BLaER1 treated with 17β-estradiol and CSF1 and Interleukin-3, amounts not matched to agents 10 nM and 100 nM (cell line): ENCODE results near the gene ADGRD1.
"Not testable (repeated sequence)": the region's sequence is repeated elsewhere in the genome, so short reads cannot be mapped to it uniquely, and the experiment has no call there.

Source experiments
- H3K27ac ChIP-seq, 11 experiments: shearing (Covaris generic); formaldehyde crosslinking; 2 replicates each; pipeline ENCODE4 v1.8.1; 2022
- H3K27me3 ChIP-seq, 11 experiments: shearing (Covaris generic); formaldehyde crosslinking; 2 replicates each; pipeline ENCODE4 v1.8.1; 2022
- H3K36me3 ChIP-seq, 11 experiments: shearing (Covaris generic); formaldehyde crosslinking; 2 replicates each; pipeline ENCODE4 v1.8.1; 2022
- H3K4me1 ChIP-seq, 10 experiments: shearing (Covaris generic); formaldehyde crosslinking; 2 replicates each; pipeline ENCODE4 v1.8.1; 2022
- H3K4me2 ChIP-seq, 11 experiments: shearing (Covaris generic); formaldehyde crosslinking; 2 replicates each; pipeline ENCODE4 v1.8.1; 2022
- H3K4me3 ChIP-seq, 10 experiments: shearing (Covaris generic); formaldehyde crosslinking; 2 replicates each; pipeline ENCODE4 v1.8.1; 2022
- H3K9ac ChIP-seq, 11 experiments: shearing (Covaris generic); formaldehyde crosslinking; 2 replicates each; pipeline ENCODE4 v1.8.1; 2022
- H3K9me3 ChIP-seq, 11 experiments: shearing (Covaris generic); formaldehyde crosslinking; replicated peaks in 1 of 11; 2 replicates each; pipeline ENCODE4 v1.8.1; 2022
- H4K20me1 ChIP-seq, 11 experiments: shearing (Covaris generic); formaldehyde crosslinking; 2 replicates each; pipeline ENCODE4 v1.8.1; 2022
- Cebpa-rat ChIP-seq, 11 experiments: shearing (Covaris generic); IDR thresholded peaks; 2 replicates each; pipeline ENCODE4 v1.8.1; 2022

Gene ADGRD1

DNA sequence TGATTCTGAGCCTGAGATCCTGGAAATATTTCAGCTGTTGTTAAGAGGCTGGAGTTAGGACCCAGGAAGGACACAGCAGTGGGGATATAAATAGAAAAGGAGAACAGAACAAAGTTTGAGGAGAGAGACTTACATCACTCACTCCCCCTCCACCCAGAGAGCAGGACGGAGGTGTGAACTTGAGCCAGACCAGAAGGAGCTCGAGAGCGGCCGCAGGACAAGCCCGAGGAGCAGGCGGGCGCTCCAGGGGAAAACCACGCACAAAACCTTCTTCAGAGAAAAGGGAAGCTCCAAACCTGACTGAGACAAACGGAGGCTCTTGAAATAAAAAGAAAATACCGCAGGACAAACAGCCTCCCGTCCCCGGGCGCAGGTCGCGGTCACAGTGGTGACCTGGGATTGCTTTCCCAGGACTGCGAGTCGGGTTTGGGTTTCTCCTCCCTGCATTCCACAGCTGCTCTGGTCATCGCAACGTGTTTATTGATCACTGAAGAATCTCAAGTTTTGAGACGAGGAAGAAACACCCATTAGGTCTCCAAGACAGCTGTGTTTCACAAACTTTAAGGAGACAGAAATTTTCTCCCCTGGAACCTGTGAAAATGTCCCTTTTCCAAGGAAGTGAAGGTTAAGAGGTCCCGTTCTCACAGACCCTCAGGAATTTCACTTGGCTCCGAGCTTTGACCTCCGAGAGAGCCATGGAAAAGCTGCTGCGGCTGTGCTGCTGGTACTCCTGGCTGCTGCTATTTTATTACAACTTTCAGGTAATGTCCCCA lies at the start of gene ADGRD1:
Gene ADGRD1 (plus strand): TSS at position 137 of the 773 bp plus-strand sequence. CDS start 559 bp downstream, at position 696.
- H3K27me3 ChIP-seq, result peaks cover 0 to 18% (median 10%) of the 10 kb centered on the region in 11 experiments; a peak in 14 of 22 replicates
- peak within 1 kb of the TSS in 8 of 11 experiments; percentile 5 to 44 (median 34); a peak in 10 of 22 replicates for H3K9ac ChIP-seq
- peaks cover 20 to 44% (median 32%) of the 10 kb centered on the region in 10 experiments for H3K4me1 ChIP-seq
- TF ChIP-seq Cebpa-rat (IDR thresholded peaks at IDR 0.05), result no peak
- H4K20me1 ChIP-seq, result no peaks in the 10 kb centered on the region
- no peaks in the 10 kb centered on the region for H3K36me3 ChIP-seq
- peak within 1 kb of the TSS; percentile 73 to 89 (median 80) for H3K4me2 ChIP-seq
- peak within 1 kb of the TSS in 4 of 11 experiments; percentile 12 to 42 (median 26); a peak in 5 of 22 replicates for H3K27ac ChIP-seq
- H3K4me3 ChIP-seq, result peak within 1 kb of the TSS in 5 of 10 experiments; percentile 11 to 35 (median 16); a peak in 6 of 20 replicates
- no peaks in the 10 kb centered on the region for H3K9me3 ChIP-seq

DNA sequence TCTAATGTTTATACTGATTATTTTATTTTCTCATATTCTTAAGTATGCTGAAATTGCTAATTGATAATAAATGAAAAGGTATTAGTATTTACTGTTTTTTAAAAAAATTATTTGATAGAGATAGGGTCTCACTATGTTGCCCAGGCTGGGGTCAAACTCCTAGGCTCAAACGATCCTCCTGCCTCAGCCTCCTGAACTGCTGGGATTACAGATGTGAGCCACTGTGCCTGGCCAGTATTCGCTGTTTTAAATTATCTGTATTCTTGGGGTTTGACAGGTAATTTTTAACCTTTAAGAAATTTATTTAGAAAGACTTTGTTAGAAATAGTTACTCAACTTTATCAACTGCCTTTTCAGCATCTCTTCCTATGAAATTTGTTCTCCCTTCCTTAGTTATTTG lies 49.6 kb upstream of the ADGRD1 start:
- no peaks in the 10 kb centered on the region for H4K20me1 ChIP-seq
- no peak overlapping the region for H3K9ac ChIP-seq
- no peak overlapping the region for H3K27ac ChIP-seq
- H3K9me3 ChIP-seq, result peaks cover 0 to 7% (median 0%) of the 10 kb centered on the region in 11 experiments; a peak in 3 of 22 replicates
- H3K4me2 ChIP-seq, result no peak overlapping the region
- no peaks in the 10 kb centered on the region for H3K27me3 ChIP-seq
- no peaks in the 10 kb centered on the region for H3K36me3 ChIP-seq
- H3K4me1 ChIP-seq, result no peaks in the 10 kb centered on the region
- TF ChIP-seq Cebpa-rat (IDR thresholded peaks at IDR 0.05), result no peak
- no peak overlapping the region for H3K4me3 ChIP-seq

DNA sequence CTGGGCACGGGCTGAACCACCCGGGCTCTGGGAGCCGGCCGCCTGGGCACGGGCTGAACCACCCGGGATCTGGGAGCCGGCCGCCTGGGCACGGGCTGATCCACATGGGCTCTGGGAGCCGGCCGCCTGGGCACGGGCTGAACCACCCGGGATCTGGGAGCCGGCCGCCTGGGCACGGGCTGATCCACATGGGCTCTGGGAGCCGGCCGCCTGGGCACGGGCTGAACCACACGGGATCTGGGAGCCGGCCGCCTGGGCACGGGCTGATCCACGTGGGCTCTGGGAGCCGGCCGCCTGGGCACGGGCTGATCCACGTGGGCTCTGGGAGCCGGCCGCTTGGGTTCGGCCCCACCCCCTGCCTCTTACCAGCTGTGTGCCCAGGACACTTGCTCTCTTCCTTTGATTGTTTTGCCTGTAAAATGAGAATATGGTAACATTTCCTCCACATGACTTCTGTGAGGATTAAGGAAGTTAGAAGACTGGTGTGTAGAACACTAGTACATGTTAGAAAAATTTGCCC lies 48.7 kb upstream of the ADGRD1 start:
- H4K20me1 ChIP-seq, H3K27me3 ChIP-seq: not testable (repeated sequence)

DNA sequence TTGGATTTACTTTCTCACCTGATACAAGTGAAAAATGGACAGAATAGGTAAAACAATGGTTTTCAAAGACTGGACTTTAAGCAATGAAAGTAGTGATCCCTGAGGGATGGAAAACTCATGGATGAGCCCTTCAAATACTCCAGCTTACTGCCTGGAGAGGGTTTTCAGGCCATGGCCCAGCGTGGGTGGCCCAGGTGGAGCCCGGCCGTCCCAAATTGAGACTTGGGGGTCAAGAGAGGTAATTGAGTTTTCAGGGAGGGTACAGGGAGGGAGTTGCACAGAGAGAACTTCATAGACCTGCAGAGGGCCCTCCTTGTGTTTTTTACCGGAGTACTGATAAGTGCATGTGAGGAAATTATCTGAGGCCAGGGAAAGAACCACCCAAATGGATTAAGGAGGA lies 44.6 kb upstream of the ADGRD1 start:
- H3K4me2 ChIP-seq, result no peak overlapping the region
- no peaks in the 10 kb centered on the region for H3K36me3 ChIP-seq
- H3K9me3 ChIP-seq, result peaks cover 16 to 30% (median 21%) of the 10 kb centered on the region in 11 experiments
- no peak overlapping the region for H3K4me3 ChIP-seq
- no peak overlapping the region for H3K9ac ChIP-seq
- no peaks in the 10 kb centered on the region for H3K4me1 ChIP-seq
- no peak for TF ChIP-seq Cebpa-rat (IDR thresholded peaks at IDR 0.05)
- H3K27ac ChIP-seq, result no peak overlapping the region
- H4K20me1 ChIP-seq, result no peaks in the 10 kb centered on the region
- no peaks in the 10 kb centered on the region for H3K27me3 ChIP-seq

More for the DNA sequence above, 48.7 kb upstream of the ADGRD1 start:
- H3K4me1 ChIP-seq, H3K9ac ChIP-seq, H3K36me3 ChIP-seq, H3K4me3 ChIP-seq, H3K27ac ChIP-seq, H3K4me2 ChIP-seq: not testable (repeated sequence)
- peaks cover 0 to 11% (median 0%) of the 10 kb centered on the region in 11 experiments; a peak in 4 of 22 replicates for H3K9me3 ChIP-seq

DNA sequence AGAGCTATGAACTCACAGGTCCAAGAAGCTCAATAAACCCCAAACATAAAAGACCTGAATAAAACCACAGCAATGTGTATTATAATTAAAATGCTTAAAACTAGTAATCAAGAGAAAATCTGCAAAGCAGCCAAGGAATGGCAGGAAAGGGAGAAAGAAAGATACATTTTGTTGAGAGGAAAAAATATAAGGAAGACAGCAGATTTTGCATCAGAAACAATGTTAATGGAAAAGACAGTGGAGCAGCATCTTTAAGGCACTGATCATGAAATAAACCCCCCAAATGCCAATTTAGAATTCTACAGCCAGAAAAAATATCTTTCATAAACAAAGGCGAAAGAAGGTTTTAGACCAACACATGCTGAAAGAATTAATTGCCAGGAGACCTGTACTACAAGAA lies 42.5 kb upstream of the ADGRD1 start:
- Histone ChIP-seq H3K4me2 (no peak overlapping the region), H3K4me1 (peaks cover 0 to 7% (median 6%) of the 10 kb centered on the region in 10 experiments; a peak in 12 of 20 replicates), H3K36me3 (no peaks in the 10 kb centered on the region), H3K27me3 (no peaks in the 10 kb centered on the region; a peak in 1 of 22 replicates), H3K9me3 (peaks cover 16 to 30% (median 21%) of the 10 kb centered on the region in 11 experiments), H3K9ac (no peak overlapping the region), H3K4me3 (no peak overlapping the region), H4K20me1 (no peaks in the 10 kb centered on the region; a peak in 1 of 22 replicates), H3K27ac (no peak overlapping the region)
- no peak for TF ChIP-seq Cebpa-rat (IDR thresholded peaks at IDR 0.05)

DNA sequence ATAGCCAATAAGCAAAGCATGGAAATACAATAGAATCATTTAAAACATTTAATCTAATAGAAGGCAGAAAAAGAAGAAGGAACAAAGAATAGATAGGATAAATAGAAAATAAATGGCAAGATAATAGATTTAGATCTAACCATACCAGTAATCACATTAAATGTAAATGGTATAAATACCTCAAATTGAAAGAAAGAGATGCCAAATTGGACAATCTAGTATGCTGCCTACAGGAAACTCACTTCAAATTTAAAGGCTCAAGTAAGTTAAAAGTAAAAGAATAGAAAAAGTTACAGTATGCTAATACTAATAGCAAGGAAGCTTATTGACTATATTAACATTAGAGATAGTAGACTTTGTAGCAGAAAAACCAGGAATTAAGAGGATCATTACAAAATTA lies 41.8 kb upstream of the ADGRD1 start:
- H3K9ac ChIP-seq, result no peak overlapping the region
- H3K4me1 ChIP-seq, result peaks cover 4 to 14% (median 13%) of the 10 kb centered on the region in 10 experiments; a peak in 19 of 20 replicates
- H3K9me3 ChIP-seq, result peaks cover 16 to 30% (median 21%) of the 10 kb centered on the region in 11 experiments
- peaks cover 0 to 5% (median 0%) of the 10 kb centered on the region in 11 experiments; a peak in 2 of 22 replicates for H3K27me3 ChIP-seq
- no peak overlapping the region for H3K27ac ChIP-seq
- no peaks in the 10 kb centered on the region; a peak in 1 of 22 replicates for H4K20me1 ChIP-seq
- TF ChIP-seq Cebpa-rat (IDR thresholded peaks at IDR 0.05), result no peak
- no peaks in the 10 kb centered on the region for H3K36me3 ChIP-seq
- H3K4me3 ChIP-seq, result no peak overlapping the region
- no peak overlapping the region for H3K4me2 ChIP-seq

DNA sequence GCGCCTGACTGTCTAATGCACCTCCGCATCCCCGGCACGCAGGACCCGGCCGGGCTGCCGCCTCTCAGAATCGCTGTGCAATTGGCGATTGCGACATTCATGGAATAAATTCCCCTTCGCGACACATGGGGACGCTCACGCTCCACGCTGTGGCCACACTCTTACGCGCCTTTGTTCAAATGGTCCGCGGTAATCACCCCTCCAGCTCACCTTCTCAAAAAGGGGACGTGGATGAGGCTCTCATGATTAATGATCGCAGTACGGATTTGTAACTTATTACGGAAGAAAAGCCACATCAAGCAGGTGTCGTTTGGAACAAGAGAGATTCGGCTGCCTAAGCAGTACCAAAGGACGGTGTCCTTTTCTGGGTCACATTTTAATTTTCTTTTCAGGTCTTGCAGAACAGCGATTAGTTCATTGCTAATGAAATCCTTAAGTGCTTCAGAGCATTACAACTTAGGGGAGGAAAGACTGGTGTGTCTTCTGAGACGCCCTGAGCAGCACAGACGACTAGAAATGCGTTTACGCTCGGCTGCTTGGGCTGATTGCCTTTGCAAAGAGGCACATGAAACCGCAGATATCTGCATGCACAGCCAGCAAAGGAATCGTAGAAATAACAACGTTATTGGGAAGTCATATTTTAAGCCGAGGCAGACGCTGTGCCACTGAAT lies 37.3 kb upstream of the ADGRD1 start:
- Histone ChIP-seq H3K4me3 (peak overlapping the region; percentile 22 to 56 (median 48); a peak in 16 of 20 replicates), H3K9ac (peak overlapping the region in 9 of 11 experiments; percentile 10 to 61 (median 33); a peak in 9 of 22 replicates), H3K4me1 (peaks cover 5 to 29% (median 23%) of the 10 kb centered on the region in 10 experiments; a peak in 19 of 20 replicates), H3K27me3 (peaks cover 0 to 8% (median 0%) of the 10 kb centered on the region in 11 experiments; a peak in 2 of 22 replicates), H3K36me3 (no peaks in the 10 kb centered on the region), H3K4me2 (peak overlapping the region; percentile 71 to 97 (median 86)), H3K27ac (peak overlapping the region in 3 of 11 experiments; percentile 25 to 38 (median 30); a peak in 3 of 22 replicates), H4K20me1 (no peaks in the 10 kb centered on the region; a peak in 1 of 22 replicates), H3K9me3 (peaks cover 10 to 20% (median 13%) of the 10 kb centered on the region in 11 experiments)
- TF ChIP-seq Cebpa-rat (IDR thresholded peaks at IDR 0.05), result peak; percentile 84 to 98 (median 96); a peak in 21 of 22 replicates

DNA sequence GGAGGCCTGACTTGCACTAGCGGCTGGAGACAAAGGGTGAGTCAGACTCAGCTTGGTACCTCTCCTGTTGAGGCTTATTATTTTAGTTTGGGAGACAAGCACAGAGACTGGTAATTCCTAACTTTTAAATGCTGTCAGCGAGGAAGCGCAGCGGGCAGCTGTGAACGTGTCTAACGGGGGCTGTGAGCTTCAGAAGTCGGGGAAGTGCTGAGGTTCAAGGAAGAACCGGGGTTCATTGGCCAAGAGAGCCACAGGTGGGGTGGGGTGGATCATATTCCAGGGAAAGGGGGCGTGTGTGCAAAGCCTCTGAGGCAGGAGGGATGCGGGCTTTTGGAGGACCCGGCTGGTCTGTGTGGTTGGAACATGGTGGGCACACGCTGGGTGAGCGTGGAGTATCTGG lies 36.1 kb upstream of the ADGRD1 start:
- Histone ChIP-seq H3K9ac (0 out of 22 replicates have a peak overlapping the region, but pooled peaks of 2 of the 11 experiments have one; percentile 33 to 47), H3K4me3 (no peak overlapping the region), H3K36me3 (no peaks in the 10 kb centered on the region), H3K27me3 (peaks cover 0 to 8% (median 0%) of the 10 kb centered on the region in 11 experiments; a peak in 2 of 22 replicates), H3K4me2 (peak overlapping the region in 8 of 11 experiments; percentile 71 to 97 (median 84); a peak in 15 of 22 replicates), H3K4me1 (peaks cover 5 to 29% (median 23%) of the 10 kb centered on the region in 10 experiments; a peak in 19 of 20 replicates), H4K20me1 (no peaks in the 10 kb centered on the region; a peak in 1 of 22 replicates), H3K27ac (peak overlapping the region in 1 of 11 experiments; percentile 38; a peak in 1 of 22 replicates), H3K9me3 (peaks cover 0 to 14% (median 8%) of the 10 kb centered on the region in 11 experiments; a peak in 12 of 22 replicates)
- TF ChIP-seq Cebpa-rat (IDR thresholded peaks at IDR 0.05), result no peak
